Activated CD4-positive, alpha-beta T cell treated with anti-CD3 and anti-CD28 coated beads, Interleukin-2, amount 50 U/mL, for 48 hours (primary cell): Measurements from ENCODE around the gene TMEM52.

Experiments
- DNase-seq, 2 experiments: peaks; one replicate each; pipeline ENCODE4 v3.0.0-alpha.2; 2020

Gene TMEM52

GRCh38 chr1:1914101-1914970, 4.7 kb downstream of the TMEM52 start:
- no peak for DNase-seq

GRCh38 chr1:1911350-1912041, 7.6 kb downstream of the TMEM52 start:
- DNase-seq = no peak

GRCh38 chr1:1910651-1911331, 8.3 kb downstream of the TMEM52 start:
- DNase-seq = no peak

GRCh38 chr1:1910033-1910465, 9.0 kb downstream of the TMEM52 start:
- no peak for DNase-seq

- DNase-seq = no peak
These were observed 10.6 kb downstream of the TMEM52 start for GRCh38 chr1:1908506-1908791.

- DNase-seq = no peak
These were observed 11.9 kb downstream of the TMEM52 start for GRCh38 chr1:1907098-1907736.

GRCh38 chr1:1906185-1907097, 12.6 kb downstream of the TMEM52 start:
- DNase-seq = peak; percentile 76 to 82

GRCh38 chr1:1903224-1903623, 15.9 kb downstream of the TMEM52 start:
- DNase-seq = no peak

GRCh38 chr1:1901641-1902294, 17.3 kb downstream of the TMEM52 start:
- DNase-seq = no peak

- no peak for DNase-seq
These were observed 18.0 kb downstream of the TMEM52 start for GRCh38 chr1:1900883-1901640.

- DNase-seq = no peak
These were observed 19.1 kb downstream of the TMEM52 start for GRCh38 chr1:1899967-1900327.

- no peak for DNase-seq
These were observed 19.7 kb downstream of the TMEM52 start for GRCh38 chr1:1899266-1899966.

- no peak for DNase-seq
These were observed 20.7 kb downstream of the TMEM52 start for GRCh38 chr1:1898246-1898933.

- DNase-seq = no peak
These were observed 23.4 kb downstream of the TMEM52 start for GRCh38 chr1:1895456-1896336.

GRCh38 chr1:1895060-1895418, 24.0 kb downstream of the TMEM52 start:
- DNase-seq = no peak

- no peak for DNase-seq
These were observed 24.6 kb downstream of the TMEM52 start for GRCh38 chr1:1894354-1895059.

- peak in 1 of 2 experiments; percentile 5 for DNase-seq
These were observed 25.1 kb downstream of the TMEM52 start for GRCh38 chr1:1893997-1894353.
